Heart left ventricle (tissue), 16 donors: ENCODE data around the gene SGCE. TPM values are rescaled to one million over a fixed set of nuclear protein-coding genes. Genes with fewer than 3 reads are reported as not detected.

Experiments
- ATAC-seq, 4 donors: fragments of 200-7000 bp; cut with Tn5 transposase; one replicate each; pipeline ENCODE4 v1.9.1; 2020 to 2022; ENCODE audit warnings: moderate library complexity in 4 of 4, mild to moderate bottlenecking in 3 of 4, moderate number of reproducible peaks in 1 of 4
- DNase-seq, 5 donors: peaks; one replicate each; pipeline ENCODE4 v3.0.0-alpha.2; 2020
- H3K27ac ChIP-seq, 12 donors: fragments of 200-600 bp; sonication (generic) in 4 of 12; one replicate each; pipeline versions ENCODE4 v1.5.0 to v1.8.0; 2016 to 2022; ENCODE audit warnings: mild to moderate bottlenecking in 2 of 12
- H3K27me3 ChIP-seq, 9 donors: fragments of 200-600 bp; sonication (generic) in 2 of 9; one replicate each; pipeline versions ENCODE4 v1.5.1 to v1.8.0; 2016 to 2022; ENCODE audit warnings: mild to moderate bottlenecking in 3 of 9
- H3K36me3 ChIP-seq, 9 donors: fragments of 200-600 bp; sonication (generic) in 2 of 9; one replicate each; pipeline versions ENCODE4 v1.5.0 to v1.8.0; 2018 to 2022; ENCODE audit warnings: mild to moderate bottlenecking in 2 of 9
- H3K4me1 ChIP-seq, 12 donors: fragments of 200-600 bp; sonication (generic) in 4 of 12; one replicate each; pipeline versions ENCODE4 v1.5.0 to v1.8.0; 2016 to 2022; ENCODE audit warnings: mild to moderate bottlenecking in 3 of 12
- H3K4me3 ChIP-seq, 12 donors: fragments of 200-600 bp; sonication (generic) in 4 of 12; one replicate each; pipeline versions ENCODE4 v1.5.0 to v1.8.0; 2017 to 2022; ENCODE audit warnings: mild to moderate bottlenecking in 9 of 12, moderate library complexity in 4 of 12
- H3K9me3 ChIP-seq, 12 donors: fragments of 200-600 bp; sonication (generic) in 4 of 12; one replicate each; pipeline versions ENCODE4 v1.5.0 to v1.8.0; 2016 to 2022; ENCODE audit warnings: mild to moderate bottlenecking in 1 of 12
- CTCF ChIP-seq, 12 donors: fragments of 200-600 bp; sonication (generic) in 4 of 12; IDR thresholded peaks; one replicate each; pipeline versions ENCODE4 v1.5.0 to v1.8.0; 2018 to 2022; ENCODE audit warnings: antibody characterized with exemption in 12 of 12, mild to moderate bottlenecking in 5 of 12
- POLR2A ChIP-seq, 2 donors: fragments of 450-650 bp; IDR thresholded peaks; one replicate each; pipeline ENCODE4 v1.6.1; 2017; ENCODE audit warnings: antibody characterized with exemption in 2 of 2, mild to moderate bottlenecking in 2 of 2, moderate library complexity in 2 of 2
- WGBS, 4 donors: extraction: QIAGEN DNeasy Blood & Tissue Kit in 2 of 4; methylation state at CpG; one replicate each; pipeline versions ENCODE4 v1.1.5 to v1.1.7; 2013 to 2018; 5-methylcytosine and 5-hydroxymethylcytosine counted together
- intact Hi-C, 10 donors: fragments of 100-400 bp; cut with DNase I; formaldehyde crosslinking; loops; one replicate each; pipeline versions ENCODE4 v1.11.1 to v1.14.2; 2022
- polyA plus RNA-seq, 2 donors: library from polyadenylated mRNA; stranded (reverse); fragments of 200-250 nt; gene quantifications; one replicate each; pipeline ENCODE4 v1.2.3, GENCODE V29; 2013
- total RNA-seq, 9 donors: library from RNA; depleted of rRNA in 2 of 9; stranded (reverse); fragments of >200 nt in 2 of 9; fragmentation: NEBNext Ultra II Directional in 3 of 9; extraction: Animal tissue kit (Norgen Biotek cat#: 25700) in 3 of 9; gene quantifications; one replicate each; pipeline versions ENCODE4 v1.1.0 to v1.2.4, GENCODE V29; 2016 to 2023
- donor health status: ischemic (EF 13 %, LVEDD 7.1; RV severe dilation, severe dysfunction).
- donor health status: healthy with polysubstance abuse.
- donor health status: DM: no; HTN: yes; CAD: no.
- donor health status: DM: no; HTN: no; CAD: no.
- donor health status: ischemic (EF 25% LVEDD 6.9; RV normal size, moderate dysfunction).
- donor health status: ischemic (EF 25% LVEDD 5.7; RV mildly dilated, moderate dysfunction).
- donor health status: healthy.
- donor health status: DM: yes; HTN: yes; CAD: no.
- donor health status: ischemic (EF 35%, LVEDD 5.7; RV mildly dilated, moderate dysfunction).
- donor health status: nonischemic (EF 11% LVEDD 7.7; RV severe dilation, severe dysfunction).
- donor health status: DM: yes; HTN: yes; CAD: no.
- donor health status: PGD.
- donor health status: ischemic (EF 29% LVEDD 5.4; RV normal size, mild dysfunction).
- donor health status: nonischemic (EF 23%, LVEDD 6.1; RV moderate dilation, normal function).

SGCE gene
- total and polyA plus RNA-seq, 11 donors = 10.0 to 40.2 (median 26.4) TPM

GRCh38 chr7:94579470-94579869, 76.5 kb downstream of the SGCE start:
- TF ChIP-seq CTCF (IDR thresholded peaks at IDR 0.05) = no peak
- TF ChIP-seq POLR2A (IDR thresholded peaks at IDR 0.05) = no peak
- intact Hi-C loops = no loop called here
- H3K4me3 ChIP-seq = no peak overlapping the region
- H3K36me3 ChIP-seq = peaks cover 0 to 16% (median 0%) of the 10 kb centered on the region in 9 donors
- WGBS, 4 donors = 93 to 95% (median 94%) methylated on average over 2 of the region's 2 CpGs
- H3K4me1 ChIP-seq = peaks cover 0 to 8% (median 0%) of the 10 kb centered on the region in 12 donors
- ATAC-seq = no peak
- DNase-seq = no peak
- no peak overlapping the region for H3K27ac ChIP-seq
- H3K27me3 ChIP-seq = no peaks in the 10 kb centered on the region
- H3K9me3 ChIP-seq = peaks cover 0 to 21% (median 14%) of the 10 kb centered on the region in 12 donors

GRCh38 chr7:94578614-94579013, 77.3 kb downstream of the SGCE start:
- intact Hi-C loops = no loop called here
- Histone ChIP-seq H3K27me3 (no peaks in the 10 kb centered on the region), H3K27ac (no peak overlapping the region), H3K9me3 (peaks cover 0 to 30% (median 14%) of the 10 kb centered on the region in 12 donors), H3K36me3 (peaks cover 0 to 16% (median 0%) of the 10 kb centered on the region in 9 donors), H3K4me1 (no peaks in the 10 kb centered on the region), H3K4me3 (no peak overlapping the region)
- ATAC-seq (no peak), DNase-seq (no peak)
- TF ChIP-seq POLR2A (IDR thresholded peaks at IDR 0.05) (no peak), CTCF (IDR thresholded peaks at IDR 0.05) (no peak)

GRCh38 chr7:94577357-94577756, 78.6 kb downstream of the SGCE start:
- intact Hi-C loops = no loop called here

GRCh38 chr7:94576316-94576715, 79.6 kb downstream of the SGCE start:
- WGBS, 4 donors = 78 to 100% (median 97%) methylated on average over 2 of the region's 2 CpGs
- no peak for DNase-seq
- Histone ChIP-seq H3K4me3 (no peak overlapping the region), H3K36me3 (peaks cover 0 to 17% (median 0%) of the 10 kb centered on the region in 9 donors), H3K27ac (no peak overlapping the region), H3K27me3 (no peaks in the 10 kb centered on the region), H3K4me1 (no peaks in the 10 kb centered on the region), H3K9me3 (peaks cover 0 to 44% (median 14%) of the 10 kb centered on the region in 12 donors)
- TF ChIP-seq POLR2A (IDR thresholded peaks at IDR 0.05) (no peak), CTCF (IDR thresholded peaks at IDR 0.05) (no peak)
- no peak for ATAC-seq
- intact Hi-C loops = no loop called here

More at GRCh38 chr7:94577357-94577756, 78.6 kb downstream of the SGCE start:
- no peak for TF ChIP-seq CTCF (IDR thresholded peaks at IDR 0.05)
- no peak for TF ChIP-seq POLR2A (IDR thresholded peaks at IDR 0.05)
- DNase-seq = no peak
- Histone ChIP-seq H3K4me3 (no peak overlapping the region), H3K9me3 (peaks cover 0 to 42% (median 14%) of the 10 kb centered on the region in 12 donors), H3K27me3 (no peaks in the 10 kb centered on the region), H3K36me3 (peaks cover 0 to 16% (median 0%) of the 10 kb centered on the region in 9 donors), H3K4me1 (no peaks in the 10 kb centered on the region), H3K27ac (no peak overlapping the region)
- ATAC-seq = no peak
- WGBS, 4 donors = 100% methylated on average over 1 of the region's 1 CpG
